Measurements from ENCODE around the gene MITF.

GRCh38 chr3:69712933-69713332 is 26.3 kb upstream of the MITF start:
- TF ChIP-seq POLR2A (IDR thresholded peaks at IDR 0.05): no peak
- TF ChIP-seq CTCF (IDR thresholded peaks at IDR 0.05): no peak
- TF ChIP-seq EP300 (IDR thresholded peaks at IDR 0.05; ENCODE audit: low read depth): no peak
